NCI-H128 (cell line): ENCODE data around the gene USP51.
"Not testable (repeated sequence)": the region's sequence is repeated elsewhere in the genome, so short reads cannot be mapped to it uniquely, and the experiment has no call there.

ENCODE experiments used
- DNase-seq: peaks from one replicate; lab custom pipeline; 2025; ENCODE audit not compliant: unreplicated experiment; lab: John Stamatoyannopoulos, UW

Gene USP51

DNA sequence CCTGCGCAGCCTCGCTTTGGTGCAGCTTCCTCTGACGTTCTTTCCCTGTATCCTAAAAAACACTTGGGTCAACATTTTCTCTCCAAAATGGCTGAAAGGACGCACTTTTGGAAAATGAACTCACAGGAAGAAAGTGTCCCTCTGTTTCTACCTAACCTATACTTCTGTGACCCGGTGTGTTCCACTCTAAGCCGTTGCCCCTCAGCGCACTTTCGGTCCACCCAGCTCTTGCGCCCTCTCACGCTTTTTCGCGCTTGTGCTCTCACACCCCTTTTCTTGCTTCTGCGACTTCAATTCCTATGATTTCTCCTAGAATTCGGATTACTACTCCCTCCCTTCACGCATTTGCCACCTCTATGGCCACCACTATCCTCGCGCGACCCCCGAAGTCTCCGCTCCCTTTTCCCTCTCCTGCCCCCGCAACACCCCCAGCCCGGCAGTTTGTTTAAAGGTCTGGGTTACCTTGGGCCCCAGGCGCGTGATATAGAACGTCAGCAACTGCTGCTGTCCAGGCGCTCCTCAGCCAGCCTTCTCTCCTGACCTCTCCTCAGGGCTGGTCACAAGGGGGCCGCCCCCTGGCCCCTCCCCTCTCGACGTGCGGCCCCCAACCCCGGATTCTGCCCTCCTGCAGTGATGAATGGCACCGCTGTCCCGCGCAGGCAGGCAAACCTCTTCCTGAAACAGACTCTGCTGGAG is at the start of gene USP51:
TSS of gene USP51 (minus strand) at position 535 of the 696 bp plus-strand sequence. CDS start 909 bp downstream, outside the sequence.
- DNase-seq = no peak

GRCh38 chrX:55524487-55524886 is 34.8 kb upstream of the USP51 start:
- no peak for DNase-seq

DNA sequence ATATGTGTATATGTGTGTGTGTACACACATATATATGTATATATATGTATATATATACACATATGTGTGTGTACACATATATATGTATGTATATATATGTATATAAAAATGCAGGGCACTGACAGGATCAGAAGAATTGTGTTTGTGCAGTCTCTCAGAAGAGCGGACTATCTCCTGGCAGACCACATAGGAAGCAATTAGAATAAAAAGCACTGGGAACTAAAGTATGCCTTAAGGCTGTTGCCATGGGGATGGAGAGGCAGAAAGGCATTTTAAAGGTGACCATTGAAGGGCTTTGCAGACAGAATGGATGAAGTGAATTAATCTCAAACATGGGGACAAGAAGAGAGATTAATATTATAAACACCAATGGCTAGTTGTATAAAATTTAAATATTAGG is 33.7 kb upstream of the USP51 start:
- no peak for DNase-seq

GRCh38 chrX:55522596-55523276 is 33.1 kb upstream of the USP51 start:
- DNase-seq = no peak

- DNase-seq = no peak
Observed at GRCh38 chrX:55521687-55522086, 32.0 kb upstream of the USP51 start.

DNA sequence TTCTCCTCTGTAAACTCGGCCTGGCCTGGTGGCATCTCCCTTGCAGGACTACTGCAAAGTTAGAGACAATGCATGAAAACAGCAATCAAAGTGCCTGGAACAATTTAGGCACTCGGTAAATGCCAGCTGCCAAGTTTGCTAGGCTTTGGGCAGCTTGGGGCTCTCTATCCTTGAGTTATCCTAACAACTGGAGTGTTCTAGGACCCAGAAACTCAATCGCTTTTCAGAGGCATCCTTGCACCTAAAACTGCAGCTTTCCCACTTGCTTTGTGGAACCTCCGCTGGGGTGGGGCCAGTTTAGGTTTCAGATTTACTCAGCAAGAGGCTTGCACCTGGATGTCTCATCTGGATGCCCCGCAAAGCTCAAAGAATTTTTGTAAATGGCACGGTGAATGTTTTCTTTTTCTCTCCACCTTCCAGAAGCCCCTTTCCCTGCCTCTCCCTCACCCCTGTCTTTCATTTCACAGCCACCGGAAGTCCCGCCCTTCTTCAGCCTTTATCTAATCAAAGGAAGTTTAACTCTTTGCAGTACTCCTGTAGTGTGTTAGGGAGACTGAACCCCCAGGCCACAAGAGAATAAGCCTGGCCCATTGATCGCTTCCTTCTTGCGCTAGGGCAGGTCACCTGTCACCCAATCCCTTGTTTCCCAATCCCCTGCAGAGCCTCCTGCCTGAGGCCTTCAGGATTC is 27.3 kb upstream of the USP51 start:
- not testable (repeated sequence) for DNase-seq

GRCh38 chrX:55513045-55513737 is 23.5 kb upstream of the USP51 start:
- not testable (repeated sequence) for DNase-seq

DNA sequence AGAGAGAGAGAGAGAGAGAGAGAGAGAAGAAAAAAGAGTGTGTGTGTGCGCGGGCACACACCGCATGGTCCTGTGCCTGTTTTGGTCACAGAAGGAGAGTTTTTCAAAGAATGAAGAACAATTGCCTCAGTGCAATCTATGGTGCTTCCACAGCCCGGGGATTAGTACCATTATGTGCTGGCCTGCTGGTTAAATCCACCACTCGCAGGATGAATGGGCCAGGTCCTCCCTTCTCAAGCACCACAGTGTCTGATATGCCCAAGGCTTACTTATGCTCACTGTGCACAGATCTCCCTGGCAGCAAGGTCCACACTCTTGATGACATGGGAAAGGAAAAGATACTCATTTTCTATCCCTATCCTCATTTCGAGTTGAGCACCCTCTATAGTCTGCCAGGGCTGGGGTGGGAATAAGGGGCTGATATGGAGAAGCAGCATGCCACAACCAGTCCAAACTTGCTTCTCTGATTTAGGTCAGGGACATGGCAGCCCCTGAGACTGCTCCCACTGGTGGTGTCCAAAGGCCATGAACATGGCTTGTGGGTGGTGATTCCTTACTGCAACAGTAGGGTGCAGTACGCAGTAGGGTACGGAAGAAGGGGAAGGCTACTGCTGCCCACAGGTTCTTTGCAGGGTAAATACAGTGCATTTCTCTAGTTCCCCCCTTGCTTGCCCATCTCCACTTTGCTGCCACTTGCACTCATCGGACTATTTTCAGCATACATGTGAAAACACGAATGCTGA is 18.9 kb upstream of the USP51 start:
- DNase-seq = not testable (repeated sequence)

- not testable (repeated sequence) for DNase-seq
Observed at GRCh38 chrX:55507699-55508098, 18.1 kb upstream of the USP51 start.

DNA sequence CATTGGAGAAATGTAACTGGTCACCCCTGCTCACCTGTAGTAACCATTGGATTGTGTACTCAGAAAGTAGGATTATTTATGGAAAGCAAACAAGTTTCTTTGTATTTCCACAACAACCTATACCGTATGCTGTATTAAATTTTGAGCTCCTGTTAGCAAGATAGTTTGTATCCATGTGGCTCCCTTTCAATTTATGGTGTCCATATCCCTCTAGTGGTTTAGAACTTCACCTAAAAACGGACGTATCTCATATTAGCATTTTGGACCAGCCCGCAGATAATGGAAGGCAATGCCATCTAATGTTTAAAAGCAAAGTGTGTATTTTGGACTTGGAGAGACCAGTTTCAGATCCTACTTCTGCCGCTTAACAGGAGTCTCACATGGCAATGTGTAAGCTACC is 17.4 kb upstream of the USP51 start:
- not testable (repeated sequence) for DNase-seq

DNA sequence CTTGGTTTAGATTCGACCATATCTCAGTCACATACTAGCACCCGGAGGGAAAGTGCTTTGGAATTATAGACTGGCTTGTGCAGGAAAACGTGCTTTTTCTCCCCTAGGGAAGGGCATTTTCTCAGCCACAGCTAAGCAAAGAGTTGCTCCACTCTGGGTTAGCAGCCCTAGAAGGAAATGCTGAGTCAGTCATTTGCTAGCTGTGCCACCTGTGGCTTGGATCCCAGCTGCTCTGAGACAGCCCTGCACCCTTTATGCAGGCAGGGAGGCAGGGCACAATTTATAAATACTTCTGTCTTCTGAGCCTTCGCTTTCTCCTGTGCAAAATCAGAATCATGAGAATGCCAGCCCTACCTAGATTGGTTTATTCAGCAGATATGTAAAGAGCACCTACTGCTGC is 1.3 kb upstream of the USP51 start:
- DNase-seq = no peak

GRCh38 chrX:55490121-55490520 is 473 bp upstream of the USP51 start:
- no peak for DNase-seq

GRCh38 chrX:55488593-55489313 is 895 bp downstream of the USP51 start:
- DNase-seq = no peak

DNA sequence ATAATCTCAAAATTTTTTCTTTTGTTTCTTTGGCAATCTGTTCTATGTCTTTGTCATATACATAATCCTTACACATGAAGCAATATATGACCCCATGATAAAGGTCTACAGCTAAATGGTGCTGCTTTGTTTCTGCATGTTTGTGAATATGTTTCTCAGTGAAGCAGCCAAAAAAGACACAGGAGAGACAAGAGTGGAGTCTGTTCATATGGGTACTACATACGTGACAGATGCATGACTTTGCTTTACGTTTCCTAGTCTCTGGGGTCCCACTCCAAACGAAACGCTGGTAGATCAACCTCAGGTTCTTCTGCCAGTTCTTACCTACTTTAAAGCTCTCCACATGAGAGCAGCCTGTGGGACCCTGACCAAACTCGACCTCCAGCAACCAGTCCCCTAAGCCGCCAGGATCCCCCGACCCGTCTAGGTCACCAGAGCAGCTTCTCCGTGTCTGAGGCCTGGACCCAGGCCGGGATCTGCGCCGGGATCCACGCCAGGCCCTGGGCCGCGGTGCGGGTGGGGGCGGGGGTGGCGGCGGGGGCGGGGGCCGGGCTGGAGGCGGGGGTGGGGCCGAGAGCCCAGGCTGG is 1.5 kb downstream of the USP51 start:
- no peak for DNase-seq

- DNase-seq = no peak
Observed at GRCh38 chrX:55487143-55487542, 2.5 kb downstream of the USP51 start.

DNA sequence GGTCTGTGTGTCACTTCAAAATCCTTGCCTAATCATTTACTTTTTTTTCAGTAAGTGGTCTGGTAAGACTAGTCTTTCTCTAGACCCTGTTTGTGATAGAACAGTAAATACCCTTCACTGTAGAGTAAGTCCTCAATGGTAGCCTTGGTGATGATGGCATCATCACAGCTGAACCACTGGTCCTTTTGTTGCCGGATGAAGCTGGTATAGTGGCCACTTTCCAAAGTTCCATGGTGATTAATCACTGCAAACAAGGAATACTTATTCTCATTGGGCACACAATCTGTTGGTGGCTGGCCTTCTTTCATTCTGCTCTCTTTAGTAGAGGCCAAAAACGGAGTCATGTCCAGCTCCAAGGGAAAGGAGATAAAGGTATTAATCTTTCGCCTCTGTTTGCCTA is 2.9 kb downstream of the USP51 start:
- DNase-seq = no peak

GRCh38 chrX:55484948-55485347 is 4.7 kb downstream of the USP51 start:
- no peak for DNase-seq

DNA sequence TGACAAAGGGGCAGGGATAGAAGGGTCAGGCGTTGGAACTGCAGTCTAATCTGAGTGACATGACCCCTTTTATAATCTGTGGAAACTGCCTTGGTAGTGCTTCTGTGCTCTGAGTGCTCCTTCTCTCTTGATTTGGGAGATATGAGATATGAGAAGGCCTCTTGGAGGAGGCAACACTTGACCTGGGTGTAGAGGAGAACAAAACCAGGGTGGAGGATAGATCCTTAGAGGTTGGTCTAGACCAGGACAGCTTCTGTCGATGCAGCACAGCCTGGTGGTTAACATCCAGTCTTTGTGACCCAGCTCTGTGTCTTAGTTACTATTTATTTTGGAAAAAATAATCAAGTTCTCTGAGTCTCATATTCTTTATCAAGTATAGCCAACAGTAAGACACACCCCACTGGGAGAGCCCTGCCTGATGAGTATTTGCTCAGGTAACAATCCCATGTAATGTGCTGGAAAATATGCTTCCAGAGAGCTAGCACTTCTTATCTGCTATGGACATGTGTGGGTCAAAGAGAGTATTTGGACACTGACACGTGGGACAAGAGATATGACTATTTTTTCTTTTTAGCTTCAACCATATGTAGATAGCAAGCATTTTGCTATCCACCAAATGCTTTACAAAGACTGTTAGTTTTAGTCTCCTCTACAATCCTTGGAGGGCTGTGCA is 9.1 kb downstream of the USP51 start:
- DNase-seq = no peak

DNA sequence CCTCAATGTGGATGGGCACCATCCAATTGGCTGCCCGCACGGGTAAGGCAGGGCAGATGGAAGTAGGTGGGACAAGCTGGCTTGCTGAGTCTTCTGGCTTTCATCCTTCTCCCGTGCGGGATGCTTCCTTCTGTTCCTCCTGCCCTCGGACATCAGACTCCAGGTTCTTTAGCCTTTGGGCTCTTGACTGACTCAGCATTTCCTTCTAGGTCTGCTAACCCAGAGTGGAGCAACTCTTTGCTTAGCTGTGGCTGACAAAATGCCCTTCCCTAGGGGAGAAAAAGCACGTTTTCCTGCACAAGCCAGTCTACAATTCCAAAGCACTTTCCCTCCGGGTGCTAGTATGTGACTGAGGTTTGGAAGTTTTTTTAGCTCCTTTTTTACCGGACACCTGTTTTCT is 9.7 kb downstream of the USP51 start:
- DNase-seq = not testable (repeated sequence)
